B cell (primary cell): ENCODE results near the gene NRM. TPM values are rescaled to one million over a fixed set of nuclear protein-coding genes. Genes with fewer than 3 reads are reported as not detected.
"Not testable (repeated sequence)": the region's sequence is repeated elsewhere in the genome, so short reads cannot be mapped to it uniquely, and the experiment has no call there.

ENCODE experiments used
- ATAC-seq: fragments of 200-7000 bp; cut with Tn5 transposase; one replicate; pipeline ENCODE4 v1.10.0; 2021; ENCODE audit warnings: low read depth, mild to moderate bottlenecking, moderate number of reproducible peaks, moderate library complexity
- CTCF ChIA-PET: fragments of 350-600 bp; sonication (Branson Sonifier 250); formaldehyde crosslinking; loops from one replicate; lab custom pipeline; 2021; ENCODE audit warnings: antibody characterized with exemption, inconsistent platforms; lab: Charles Lee
- POLR2A ChIA-PET: fragments of 350-600 bp; sonication (Branson Sonifier 250); formaldehyde crosslinking; loops from one replicate; lab custom pipeline; 2021; ENCODE audit warnings: antibody characterized with exemption; lab: Charles Lee
- DNase-seq: peaks from one replicate; pipeline ENCODE4 v3.0.0; 2013
- H2AFZ ChIP-seq: 2 replicates; pipeline ENCODE4 v1.6.1; 2012; ENCODE audit warnings: mild to moderate bottlenecking, low read depth, low read length; ENCODE audit not compliant: insufficient read depth, poor library complexity, severe bottlenecking
- H3K27ac ChIP-seq, 2 donors: 1 replicate in 1 of 2; 2 replicates in 1 of 2; pipeline ENCODE4 v1.5.1; 2012 to 2013; ENCODE audit warnings: low read length in 2 of 2, mild to moderate bottlenecking in 2 of 2, moderate library complexity in 1 of 2
- H3K27me3 ChIP-seq, 4 experiments: fragments of 200-600 bp in 1 of 4; sonication (generic) in 1 of 4; replicated peaks in 1 of 4; 1 replicate in 2 of 4; 2 replicates in 2 of 4; pipeline versions ENCODE4 v1.6.1 to v1.7.0; 2013 to 2016; ENCODE audit warnings: low read length in 3 of 4, mild to moderate bottlenecking in 2 of 4, mixed read lengths in 1 of 4, moderate library complexity in 1 of 4; ENCODE audit not compliant: insufficient read depth in 4 of 4, control insufficient read depth in 3 of 4; ENCODE audit errors: control extremely low read depth in 1 of 4
- H3K36me3 ChIP-seq, 2 experiments: replicated peaks in 1 of 2; 1 replicate in 1 of 2; 2 replicates in 1 of 2; pipeline versions ENCODE4 v1.6.1 to v1.7.1; 2013; ENCODE audit warnings: low read length in 1 of 2; ENCODE audit not compliant: insufficient read depth in 2 of 2, control insufficient read depth in 1 of 2; ENCODE audit errors: control extremely low read depth in 1 of 2, extremely low read depth in 1 of 2
- H3K4me1 ChIP-seq, 2 donors: fragments of 200-600 bp in 1 of 2; sonication (generic) in 1 of 2; 1 replicate in 1 of 2; 2 replicates in 1 of 2; pipeline versions ENCODE4 v1.5.1 to v1.6.1; 2013 to 2017; ENCODE audit warnings: low read length in 2 of 2; ENCODE audit not compliant: control insufficient read depth in 2 of 2, insufficient read depth in 2 of 2
- H3K4me2 ChIP-seq: replicated peaks from 2 replicates; pipeline ENCODE3; 2012; ENCODE audit warnings: mild to moderate bottlenecking, low read depth, low read length; ENCODE audit not compliant: poor library complexity, severe bottlenecking
- H3K4me3 ChIP-seq, 5 experiments: fragments of 200-600 bp in 1 of 5; sonication (generic) in 1 of 5; 1 replicate in 3 of 5; 2 replicates in 2 of 5; pipeline versions ENCODE4 v1.5.1 to v1.7.0; 2011 to 2016; ENCODE audit warnings: low read length in 4 of 5, mild to moderate bottlenecking in 4 of 5, low read depth in 2 of 5, control low read depth in 1 of 5, moderate library complexity in 1 of 5; ENCODE audit not compliant: insufficient read depth in 1 of 5; ENCODE audit errors: control extremely low read depth in 1 of 5, extremely low read depth in 1 of 5
- H3K79me2 ChIP-seq: fragments of 200-600 bp; sonication (generic); one replicate; pipeline ENCODE4 v1.6.0; 2016; ENCODE audit warnings: low read length; ENCODE audit not compliant: control insufficient read depth, insufficient read depth
- H3K9ac ChIP-seq: fragments of 200-600 bp; sonication (generic); 2 replicates; pipeline ENCODE4 v1.6.1; 2017; ENCODE audit warnings: mild to moderate bottlenecking, low read length, moderate library complexity
- H3K9me3 ChIP-seq, 3 donors: one replicate each; pipeline versions ENCODE4 v1.6.1 to v1.7.1; 2013; ENCODE audit warnings: low read length in 2 of 3; ENCODE audit not compliant: control insufficient read depth in 2 of 3, insufficient read depth in 1 of 3; ENCODE audit errors: control extremely low read depth in 1 of 3
- H4K20me1 ChIP-seq: 2 replicates; pipeline ENCODE4 v1.6.0; 2012; ENCODE audit warnings: mild to moderate bottlenecking, low read length; ENCODE audit not compliant: insufficient read depth, control insufficient read depth, poor library complexity, severe bottlenecking
- H3K27ac Mint-ChIP-seq: one replicate; pipeline ENCODE4 v1.8.0; 2021; ENCODE audit warnings: mixed read lengths
- H3K27me3 Mint-ChIP-seq: one replicate; pipeline ENCODE4 v1.8.0; 2021; ENCODE audit warnings: mixed read lengths
- H3K4me1 Mint-ChIP-seq: one replicate; pipeline ENCODE4 v1.8.0; 2021; ENCODE audit warnings: mixed read lengths
- H3K4me3 Mint-ChIP-seq: one replicate; pipeline ENCODE4 v1.8.0; 2021; ENCODE audit warnings: mixed read lengths
- H3K9me3 Mint-ChIP-seq: one replicate; pipeline ENCODE4 v1.8.0; 2022; ENCODE audit warnings: mixed read lengths; ENCODE audit not compliant: insufficient read depth
- WGBS: methylation state at CpG from one replicate; pipeline ENCODE4 v1.1.5; 2013; ENCODE audit warnings: missing lambda C conversion rate; ENCODE audit not compliant: insufficient coverage; 5-methylcytosine and 5-hydroxymethylcytosine counted together
- intact Hi-C: fragments of 100-400 bp; cut with micrococcal nuclease; formaldehyde crosslinking; loops from one replicate; pipeline ENCODE4 v1.10.0; 2022
- polyA plus RNA-seq: library from polyadenylated mRNA; depleted of rRNA; stranded (reverse); fragments of >200 nt; gene quantifications from 2 replicates; pipeline ENCODE4 v1.2.3, GENCODE V29; 2012
- total RNA-seq, 2 donors: library from RNA; stranded (reverse); fragments of 120-200 nt in 1 of 2; gene quantifications; 1 replicate in 1 of 2; 2 replicates in 1 of 2; pipeline versions ENCODE4 v1.2.3 to v1.2.4, GENCODE V29; 2013 to 2022
- TF ChIP-seq, protein P1 (sequence below): fragments of 200-600 bp; IDR thresholded peaks from one replicate; pipeline ENCODE4 v1.8.0; 2022; ENCODE audit warnings: antibody characterized with exemption, mild to moderate bottlenecking

NRM gene
- total and polyA plus RNA-seq, 2 donors (not counting 1 experiment from before 2014, with no cell fraction given), result 24.9 to 26.0 TPM

- Histone ChIP-seq H3K4me2 (peak overlapping the region; percentile 69), H3K79me2 (peaks cover 49% of the 10 kb centered on the region), H3K9ac (peak overlapping the region; percentile 56), H3K4me1 (peaks cover 26 to 42% of the 10 kb centered on the region in 2 donors), H3K27ac (peak overlapping the region in 1 of 2 donors; percentile 17), H3K36me3 (peaks cover 2 to 20% of the 10 kb centered on the region in 2 experiments), H2AFZ (peak overlapping the region; percentile 48), H4K20me1 (peaks cover 16% of the 10 kb centered on the region), H3K4me3 (peak overlapping the region; percentile 58 to 77 (median 67))
- WGBS, result 84% methylated on average over 13 of the region's 37 CpGs
- H3K4me3 Mint-ChIP-seq, result peak overlapping the region; percentile 96
- ChIA-PET CTCF (interaction anchor here (0.8 to 22.5 kb wide), 8 partner anchors 11 to 176 kb away, joined by 3 to 963 read pairs (median 9); partner anchors contain the start of genes DHX16, MRPS18B, NRM and PPP1R10), POLR2A (interaction anchor here (0.6 to 9.8 kb wide), 11 partner anchors 27 to 1073 kb away, joined by 3 to 216 read pairs (median 6); partner anchors contain the start of genes GNL1, MRPS18B, NRM and PPP1R10)
- TF ChIP-seq, protein P1, sequence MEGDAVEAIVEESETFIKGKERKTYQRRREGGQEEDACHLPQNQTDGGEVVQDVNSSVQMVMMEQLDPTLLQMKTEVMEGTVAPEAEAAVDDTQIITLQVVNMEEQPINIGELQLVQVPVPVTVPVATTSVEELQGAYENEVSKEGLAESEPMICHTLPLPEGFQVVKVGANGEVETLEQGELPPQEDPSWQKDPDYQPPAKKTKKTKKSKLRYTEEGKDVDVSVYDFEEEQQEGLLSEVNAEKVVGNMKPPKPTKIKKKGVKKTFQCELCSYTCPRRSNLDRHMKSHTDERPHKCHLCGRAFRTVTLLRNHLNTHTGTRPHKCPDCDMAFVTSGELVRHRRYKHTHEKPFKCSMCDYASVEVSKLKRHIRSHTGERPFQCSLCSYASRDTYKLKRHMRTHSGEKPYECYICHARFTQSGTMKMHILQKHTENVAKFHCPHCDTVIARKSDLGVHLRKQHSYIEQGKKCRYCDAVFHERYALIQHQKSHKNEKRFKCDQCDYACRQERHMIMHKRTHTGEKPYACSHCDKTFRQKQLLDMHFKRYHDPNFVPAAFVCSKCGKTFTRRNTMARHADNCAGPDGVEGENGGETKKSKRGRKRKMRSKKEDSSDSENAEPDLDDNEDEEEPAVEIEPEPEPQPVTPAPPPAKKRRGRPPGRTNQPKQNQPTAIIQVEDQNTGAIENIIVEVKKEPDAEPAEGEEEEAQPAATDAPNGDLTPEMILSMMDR, result peak; percentile 16
- peaks cover 46% of the 10 kb centered on the region for H3K4me1 Mint-ChIP-seq
- not testable (repeated sequence) for H3K9me3 ChIP-seq, ATAC-seq, H3K9me3 Mint-ChIP-seq, H3K27me3 Mint-ChIP-seq, DNase-seq, H3K27me3 ChIP-seq
- peak overlapping the region; percentile 99 for H3K27ac Mint-ChIP-seq
- intact Hi-C loops, result loop anchor here (1.0 kb wide), 6 partner anchors 31 to 162 kb away; partner anchors contain the start of genes ABCF1, DHX16, GNL1 and MRPS18B
These were observed 27.3 kb upstream of the NRM start for GRCh38 chr6:30717845-30718720.
